Endothelial cell of umbilical vein (primary cell): Measurements from ENCODE around the gene NCOA6. TPM values are rescaled to one million over a fixed set of nuclear protein-coding genes. Genes with fewer than 3 reads are reported as not detected.

Experiments
- BruUV-seq: library from RNA; stranded (reverse); fragments of 400-500 nt; replicated peaks from 2 replicates; lab custom pipeline; 2021; lab: Mats Ljungman, UMichigan
- CTCF ChIA-PET: fragments of 300-600, 350-600 bp; sonication (Branson Sonifier 250); formaldehyde crosslinking; loops from one replicate; lab custom pipeline; 2021; ENCODE audit warnings: antibody characterized with exemption, inconsistent platforms; lab: Charles Lee
- POLR2A ChIA-PET: fragments of 300-600, 350-600 bp; sonication (Branson Sonifier 250); formaldehyde crosslinking; loops from one replicate; lab custom pipeline; 2021; ENCODE audit warnings: antibody characterized with exemption, inconsistent platforms; lab: Charles Lee
- DNase-seq: peaks from one replicate; pipeline ENCODE4 v3.0.0-alpha.2; 2011; ENCODE audit warnings: low read depth, low spot score
- FAIRE-seq: peaks from 2 replicates; lab custom pipeline; 2011; peaks lifted over from hg19 to GRCh38; lab: Jason Lieb, UNC
- H2AFZ ChIP-seq: 2 replicates; pipeline ENCODE4 v1.6.0; 2012; ENCODE audit warnings: low read depth, low read length, control low read depth, inconsistent platforms
- H3K27ac ChIP-seq: 2 replicates; pipeline ENCODE4 v1.5.1; 2011; ENCODE audit warnings: low read depth, mild to moderate bottlenecking, control low read depth, low read length, moderate library complexity; ENCODE audit not compliant: insufficient read depth
- H3K27me3 ChIP-seq, 2 experiments: 2 replicates each; pipeline versions ENCODE4 v1.6.0 to v1.6.1; 2011; ENCODE audit warnings: low read length in 2 of 2, mixed read lengths in 1 of 2; ENCODE audit not compliant: control insufficient read depth in 2 of 2, insufficient read depth in 2 of 2
- H3K36me3 ChIP-seq, 2 experiments: 2 replicates in 1 of 2; 3 replicates in 1 of 2; pipeline ENCODE4 v1.5.1; 2011; ENCODE audit warnings: low read length in 2 of 2, mild to moderate bottlenecking in 1 of 2, moderate library complexity in 1 of 2; ENCODE audit not compliant: control insufficient read depth in 2 of 2, insufficient read depth in 2 of 2; ENCODE audit errors: extremely low read depth in 1 of 2
- H3K4me1 ChIP-seq: 3 replicates; pipeline ENCODE4 v1.5.1; 2011; ENCODE audit warnings: mild to moderate bottlenecking, low read length; ENCODE audit not compliant: control insufficient read depth, insufficient read depth; ENCODE audit errors: extremely low read depth
- H3K4me2 ChIP-seq: 2 replicates; pipeline ENCODE4 v1.6.1; 2011; ENCODE audit warnings: low read length, control low read depth, mixed read lengths; ENCODE audit not compliant: insufficient read depth
- H3K4me3 ChIP-seq, 3 experiments: fragments of 200-600 bp in 1 of 3; sonication (generic), shearing (Covaris generic) in 1 of 3; replicated peaks in 1 of 3; 2 replicates each; pipeline ENCODE4 v1.5.1; 2011 to 2016; ENCODE audit warnings: control low read depth in 3 of 3, low read length in 3 of 3, mild to moderate bottlenecking in 2 of 3, inconsistent platforms in 1 of 3, low read depth in 1 of 3, moderate library complexity in 1 of 3; ENCODE audit not compliant: insufficient read depth in 1 of 3
- H3K79me2 ChIP-seq: 2 replicates; pipeline ENCODE4 v1.6.0; 2012; ENCODE audit warnings: low read length, inconsistent platforms; ENCODE audit not compliant: control insufficient read depth, insufficient read depth
- H3K9ac ChIP-seq: replicated peaks from 2 replicates; pipeline ENCODE3; 2011; ENCODE audit warnings: low read length, control low read depth; ENCODE audit not compliant: insufficient read depth; ENCODE audit errors: extremely low read depth
- H3K9me1 ChIP-seq: replicated peaks from 3 replicates; pipeline ENCODE4 v1.6.0; 2011; ENCODE audit warnings: mild to moderate bottlenecking, low read length; ENCODE audit not compliant: control insufficient read depth, insufficient read depth; ENCODE audit errors: extremely low read depth
- H3K9me3 ChIP-seq: replicated peaks from 2 replicates; pipeline ENCODE4 v1.5.1; 2012; ENCODE audit warnings: low read length, inconsistent platforms; ENCODE audit not compliant: control insufficient read depth, insufficient read depth
- H4K20me1 ChIP-seq: replicated peaks from 2 replicates; pipeline ENCODE3; 2011; ENCODE audit warnings: mild to moderate bottlenecking, low read length; ENCODE audit not compliant: control insufficient read depth, insufficient read depth; ENCODE audit errors: extremely low read depth
- EZH2 ChIP-seq: IDR thresholded peaks from 2 replicates; pipeline ENCODE4 v1.6.1; 2012; ENCODE audit warnings: borderline replicate concordance, low read depth, mild to moderate bottlenecking, moderate library complexity, low read length, inconsistent platforms; ENCODE audit not compliant: severe bottlenecking
- FOS ChIP-seq: IDR thresholded peaks from 2 replicates; pipeline ENCODE4 v1.6.1; 2011; ENCODE audit warnings: mild to moderate bottlenecking, low read length, moderate library complexity, borderline replicate concordance; ENCODE audit not compliant: insufficient read depth
- GATA2 ChIP-seq: IDR thresholded peaks from 2 replicates; pipeline ENCODE4 v1.7.0; 2011; ENCODE audit warnings: low read depth, mild to moderate bottlenecking, moderate library complexity, mixed read lengths, low read length; ENCODE audit not compliant: insufficient read length, insufficient read depth
- JUN ChIP-seq: IDR thresholded peaks from 2 replicates; pipeline ENCODE4 v1.6.1; 2011; ENCODE audit warnings: borderline replicate concordance, low read depth; ENCODE audit not compliant: insufficient read length, insufficient read depth
- MYC ChIP-seq: IDR thresholded peaks from one replicate; pipeline ENCODE4 v1.6.1; 2011; ENCODE audit warnings: mild to moderate bottlenecking, low read depth, low read length
- POLR2A ChIP-seq: IDR thresholded peaks from 2 replicates; pipeline ENCODE4 v1.6.1; 2012; ENCODE audit warnings: low read depth, mild to moderate bottlenecking, control low read depth, low read length
- POLR2AphosphoS5 ChIP-seq: IDR thresholded peaks from 2 replicates; pipeline ENCODE4 v1.6.1; 2012; ENCODE audit warnings: low read depth, mild to moderate bottlenecking, control low read depth, low read length, moderate library complexity; ENCODE audit not compliant: insufficient read depth
- dilution Hi-C: fragments of 300-500 bp; cut with MboI; formaldehyde crosslinking; loops from one replicate; pipeline ENCODE4 v1.15.0; 2019; ENCODE audit warnings: low sequenced_read_pairs; ENCODE audit not compliant: extremely low pct_ligation_motif_present
- intact Hi-C: fragments of 100-400 bp; cut with micrococcal nuclease; formaldehyde crosslinking; loops from one replicate; pipeline ENCODE4 v1.10.0; 2022
- polyA plus RNA-seq, 4 experiments: library from polyadenylated mRNA; depleted of rRNA in 3 of 4; stranded (reverse) in 3 of 4; unstranded in 1 of 4; fragments of >200 nt; gene quantifications; 2 replicates each; pipeline versions ENCODE4 v1.2.1 to v1.2.3, GENCODE V29; 2011 to 2012; ENCODE audit warnings: missing spikeins in 1 of 4
- total RNA-seq: library from RNA; stranded (reverse); gene quantifications from 2 replicates; pipeline ENCODE4 v1.2.3, GENCODE V29; 2021
- TF ChIP-seq, protein P1 (sequence below): IDR thresholded peaks from 2 replicates; pipeline ENCODE4 v1.6.1; 2011; ENCODE audit not compliant: insufficient read depth, insufficient read length
- TF ChIP-seq, protein P2 (sequence below), 2 donors: IDR thresholded peaks; 1 replicate in 1 of 2; 2 replicates in 1 of 2; pipeline ENCODE4 v1.5.1; 2011; ENCODE audit warnings: low read length in 2 of 2, mild to moderate bottlenecking in 2 of 2, moderate library complexity in 2 of 2, control low read depth in 1 of 2, inconsistent platforms in 1 of 2, low read depth in 1 of 2; ENCODE audit not compliant: insufficient read depth in 1 of 2; ENCODE audit errors: extremely low read depth in 1 of 2

The NCOA6 gene
- total and polyA plus RNA-seq, 2 donors (not counting 3 experiments of a cell fraction or from before 2014, with no cell fraction given) = 16.9 to 26.7 TPM

DNA sequence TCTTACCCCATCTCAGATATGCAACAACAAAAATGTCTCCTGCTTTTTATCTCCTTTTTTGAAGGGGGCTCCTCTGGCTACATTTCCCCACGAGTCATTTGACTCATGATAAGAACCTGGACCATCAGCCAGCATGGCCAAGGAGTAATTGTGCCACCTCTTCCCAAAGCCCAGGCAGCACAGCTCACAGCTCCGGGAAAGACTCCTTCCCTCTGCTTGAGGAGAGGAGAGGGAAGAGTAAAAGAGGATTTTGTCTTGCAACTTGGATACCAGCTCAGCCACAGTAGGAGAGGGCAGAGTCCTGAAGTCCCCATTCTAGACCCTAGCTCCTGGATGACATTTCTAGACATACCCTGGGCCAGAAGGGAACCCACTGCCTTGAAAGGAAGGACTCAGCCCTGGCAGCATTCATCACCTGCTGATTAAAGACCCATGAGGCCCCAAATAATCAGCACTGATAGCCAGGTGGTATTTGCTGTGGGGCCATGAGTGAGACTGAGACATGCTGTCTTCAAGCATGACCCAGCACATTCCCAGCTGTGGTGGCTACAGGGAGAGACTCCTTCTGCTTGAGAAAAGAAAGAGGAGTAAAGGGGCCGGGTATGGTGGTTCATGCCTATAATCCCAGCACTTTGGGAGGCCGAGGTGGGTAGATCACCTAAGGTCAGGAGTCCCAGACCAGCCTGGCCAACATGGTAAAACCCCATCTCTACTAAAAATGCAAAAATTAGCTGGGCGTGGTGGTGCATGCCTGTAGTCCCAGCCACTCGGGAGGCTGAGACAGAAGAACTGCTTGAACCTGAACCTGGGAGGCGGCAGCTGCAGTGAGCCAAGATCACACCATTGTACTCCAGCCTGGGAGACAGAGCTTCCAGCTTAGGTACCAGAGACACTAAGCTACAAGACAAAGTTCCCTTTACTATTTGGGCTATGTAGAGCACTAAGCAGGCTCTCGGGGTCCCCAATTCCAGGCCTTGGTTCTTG lies 28.1 kb downstream of the NCOA6 start:
- Histone ChIP-seq H3K4me2 (no peak overlapping the region), H3K27me3 (no peaks in the 10 kb centered on the region), H3K27ac (no peak overlapping the region), H3K79me2 (peaks cover 69% of the 10 kb centered on the region), H4K20me1 (peaks cover 3% of the 10 kb centered on the region), H3K9me3 (no peaks in the 10 kb centered on the region), H3K4me1 (no peaks in the 10 kb centered on the region), H3K36me3 (no peaks in the 10 kb centered on the region), H3K9ac (no peak overlapping the region), H3K4me3 (no peak overlapping the region), H2AFZ (no peak overlapping the region), H3K9me1 (no peaks in the 10 kb centered on the region)
- FAIRE-seq (no peak), DNase-seq (no peak)
- CTCF ChIA-PET = interaction anchor here (1.4 to 2.9 kb wide), 3 partner anchors 9 to 30 kb away, joined by 3 to 19 read pairs (median 3); no protein-coding TSS in a partner anchor
- dilution Hi-C loops (no loop called here), intact Hi-C loops (no loop called here)
- TF ChIP-seq, protein P1, sequence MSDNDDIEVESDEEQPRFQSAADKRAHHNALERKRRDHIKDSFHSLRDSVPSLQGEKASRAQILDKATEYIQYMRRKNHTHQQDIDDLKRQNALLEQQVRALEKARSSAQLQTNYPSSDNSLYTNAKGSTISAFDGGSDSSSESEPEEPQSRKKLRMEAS = no peak
- TF ChIP-seq POLR2AphosphoS5 (no peak), MYC (no peak), POLR2A (no peak), GATA2 (no peak), FOS (no peak), JUN (no peak), EZH2 (no peak)
- TF ChIP-seq, protein P2, sequence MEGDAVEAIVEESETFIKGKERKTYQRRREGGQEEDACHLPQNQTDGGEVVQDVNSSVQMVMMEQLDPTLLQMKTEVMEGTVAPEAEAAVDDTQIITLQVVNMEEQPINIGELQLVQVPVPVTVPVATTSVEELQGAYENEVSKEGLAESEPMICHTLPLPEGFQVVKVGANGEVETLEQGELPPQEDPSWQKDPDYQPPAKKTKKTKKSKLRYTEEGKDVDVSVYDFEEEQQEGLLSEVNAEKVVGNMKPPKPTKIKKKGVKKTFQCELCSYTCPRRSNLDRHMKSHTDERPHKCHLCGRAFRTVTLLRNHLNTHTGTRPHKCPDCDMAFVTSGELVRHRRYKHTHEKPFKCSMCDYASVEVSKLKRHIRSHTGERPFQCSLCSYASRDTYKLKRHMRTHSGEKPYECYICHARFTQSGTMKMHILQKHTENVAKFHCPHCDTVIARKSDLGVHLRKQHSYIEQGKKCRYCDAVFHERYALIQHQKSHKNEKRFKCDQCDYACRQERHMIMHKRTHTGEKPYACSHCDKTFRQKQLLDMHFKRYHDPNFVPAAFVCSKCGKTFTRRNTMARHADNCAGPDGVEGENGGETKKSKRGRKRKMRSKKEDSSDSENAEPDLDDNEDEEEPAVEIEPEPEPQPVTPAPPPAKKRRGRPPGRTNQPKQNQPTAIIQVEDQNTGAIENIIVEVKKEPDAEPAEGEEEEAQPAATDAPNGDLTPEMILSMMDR (IDR thresholded peaks at IDR 0.05; ENCODE audit: extremely low read depth in 1 of 2, insufficient read depth in 1 of 2, low read depth in 1 of 2, low read length in 2 of 2) = no peak
- POLR2A ChIA-PET = no interaction called here
- BruUV-seq = no TSS peak
